PC-9 (cell line): Measurements from ENCODE around the gene PTEN.

ENCODE experiments used
- EZH2 ChIP-seq: fragments of 200-600 bp; sonication (generic); IDR thresholded peaks from 2 replicates; pipeline ENCODE4 v1.8.0; 2017; ENCODE audit warnings: antibody characterized with exemption, low read depth
- TF ChIP-seq, protein P1 (sequence below): fragments of 200-600 bp; sonication (generic); conservative IDR thresholded peaks from 2 replicates; pipeline ENCODE4 v1.6.1; 2017; ENCODE audit warnings: mixed run types, antibody characterized with exemption, mild to moderate bottlenecking, moderate library complexity

DNA sequence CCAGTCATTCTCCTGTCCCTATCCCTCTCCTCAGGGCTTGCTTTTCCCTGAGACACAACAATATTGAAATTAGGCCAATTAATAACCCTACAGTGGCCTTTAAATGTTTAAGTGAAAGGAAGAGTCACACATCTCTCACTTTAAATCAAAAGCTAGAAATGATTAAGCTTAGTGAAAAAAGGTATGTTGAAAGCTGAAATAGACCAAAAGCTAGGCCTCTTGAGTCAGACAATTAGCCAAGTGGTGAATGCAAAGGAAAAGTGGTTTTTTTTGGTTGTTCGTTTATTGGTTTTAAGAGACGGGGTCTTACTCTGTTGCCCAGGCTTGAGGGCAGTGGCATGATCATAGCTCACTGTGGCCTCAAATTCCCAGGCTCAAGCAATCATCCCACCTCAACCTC, 35.7 kb upstream of the PTEN start:
- TF ChIP-seq, protein P1, sequence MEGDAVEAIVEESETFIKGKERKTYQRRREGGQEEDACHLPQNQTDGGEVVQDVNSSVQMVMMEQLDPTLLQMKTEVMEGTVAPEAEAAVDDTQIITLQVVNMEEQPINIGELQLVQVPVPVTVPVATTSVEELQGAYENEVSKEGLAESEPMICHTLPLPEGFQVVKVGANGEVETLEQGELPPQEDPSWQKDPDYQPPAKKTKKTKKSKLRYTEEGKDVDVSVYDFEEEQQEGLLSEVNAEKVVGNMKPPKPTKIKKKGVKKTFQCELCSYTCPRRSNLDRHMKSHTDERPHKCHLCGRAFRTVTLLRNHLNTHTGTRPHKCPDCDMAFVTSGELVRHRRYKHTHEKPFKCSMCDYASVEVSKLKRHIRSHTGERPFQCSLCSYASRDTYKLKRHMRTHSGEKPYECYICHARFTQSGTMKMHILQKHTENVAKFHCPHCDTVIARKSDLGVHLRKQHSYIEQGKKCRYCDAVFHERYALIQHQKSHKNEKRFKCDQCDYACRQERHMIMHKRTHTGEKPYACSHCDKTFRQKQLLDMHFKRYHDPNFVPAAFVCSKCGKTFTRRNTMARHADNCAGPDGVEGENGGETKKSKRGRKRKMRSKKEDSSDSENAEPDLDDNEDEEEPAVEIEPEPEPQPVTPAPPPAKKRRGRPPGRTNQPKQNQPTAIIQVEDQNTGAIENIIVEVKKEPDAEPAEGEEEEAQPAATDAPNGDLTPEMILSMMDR: no peak
- no peak for TF ChIP-seq EZH2
